Testis (tissue), 2 donors: ENCODE results near the gene SNX30.

Experiments
- CTCF ChIP-seq, 3 experiments: fragments of 450-650 bp in 2 of 3; fragments of 200-600 bp in 1 of 3; sonication (generic) in 1 of 3; IDR thresholded peaks; one replicate each; pipeline ENCODE4 v1.5.1; 2016 to 2019; ENCODE audit warnings: antibody characterized with exemption in 3 of 3, mild to moderate bottlenecking in 2 of 3, moderate library complexity in 1 of 3
- POLR2A ChIP-seq: fragments of 450-650 bp; IDR thresholded peaks from one replicate; pipeline ENCODE4 v1.6.1; 2017; ENCODE audit warnings: antibody characterized with exemption, mild to moderate bottlenecking, moderate library complexity

- TF ChIP-seq CTCF (IDR thresholded peaks at IDR 0.05) = no peak
- no peak for TF ChIP-seq POLR2A
Measured at GRCh38 chr9:112810696-112811490, 60.3 kb downstream of the SNX30 start.
